ENCODE data around the gene ADAM22.

The ADAM22 gene

GRCh38 chr7:88115258-88115796 lies 181.3 kb downstream of the ADAM22 start:
- Histone ChIP-seq H3K4me1 (ENCODE audit: control insufficient read depth, low read depth, low read length) (no peaks in the 10 kb centered on the region), H3K9me3 (ENCODE audit: control insufficient read depth, low read depth, low read length) (no peaks in the 10 kb centered on the region), H3K27me3 (ENCODE audit: control insufficient read depth, insufficient read depth, low read length) (no peaks in the 10 kb centered on the region), H3K4me3 (ENCODE audit: low read length) (no peak overlapping the region), H3K9ac (ENCODE audit: low read length) (no peak overlapping the region), H3K36me3 (ENCODE audit: control insufficient read depth, low read depth, low read length) (no peaks in the 10 kb centered on the region), H3K27ac (ENCODE audit: low read length) (no peak overlapping the region)

- Histone ChIP-seq H3K27me3 (ENCODE audit: control insufficient read depth, insufficient read depth, low read length) (no peaks in the 10 kb centered on the region), H3K9ac (ENCODE audit: low read length) (no peak overlapping the region), H3K4me1 (ENCODE audit: control insufficient read depth, low read depth, low read length) (no peaks in the 10 kb centered on the region), H3K4me3 (ENCODE audit: low read length) (no peak overlapping the region), H3K36me3 (ENCODE audit: control insufficient read depth, low read depth, low read length) (no peaks in the 10 kb centered on the region), H3K27ac (ENCODE audit: low read length) (no peak overlapping the region), H3K9me3 (ENCODE audit: control insufficient read depth, low read depth, low read length) (no peaks in the 10 kb centered on the region)
Observed at GRCh38 chr7:88115816-88116215, 181.8 kb downstream of the ADAM22 start.

- Histone ChIP-seq H3K4me1 (ENCODE audit: control insufficient read depth, low read depth, low read length) (no peaks in the 10 kb centered on the region), H3K9me3 (ENCODE audit: control insufficient read depth, low read depth, low read length) (no peaks in the 10 kb centered on the region), H3K4me3 (ENCODE audit: low read length) (no peak overlapping the region), H3K27ac (ENCODE audit: low read length) (no peak overlapping the region), H3K36me3 (ENCODE audit: control insufficient read depth, low read depth, low read length) (no peaks in the 10 kb centered on the region), H3K27me3 (ENCODE audit: control insufficient read depth, insufficient read depth, low read length) (no peaks in the 10 kb centered on the region), H3K9ac (ENCODE audit: low read length) (no peak overlapping the region)
Observed at GRCh38 chr7:88116235-88116795, 182.3 kb downstream of the ADAM22 start.

- no peak overlapping the region for H3K4me3 ChIP-seq (ENCODE audit: low read length)
- H3K9ac ChIP-seq (ENCODE audit: low read length): no peak overlapping the region
- H3K36me3 ChIP-seq (ENCODE audit: control insufficient read depth, low read depth, low read length): no peaks in the 10 kb centered on the region
- H3K27ac ChIP-seq (ENCODE audit: low read length): no peak overlapping the region
- H3K27me3 ChIP-seq (ENCODE audit: control insufficient read depth, insufficient read depth, low read length): no peaks in the 10 kb centered on the region
- H3K9me3 ChIP-seq (ENCODE audit: control insufficient read depth, low read depth, low read length): no peaks in the 10 kb centered on the region
- H3K4me1 ChIP-seq (ENCODE audit: control insufficient read depth, low read depth, low read length): no peaks in the 10 kb centered on the region
Observed at GRCh38 chr7:88117325-88117724, 183.3 kb downstream of the ADAM22 start.

- no peak overlapping the region for H3K9ac ChIP-seq (ENCODE audit: low read length)
- H3K27me3 ChIP-seq (ENCODE audit: control insufficient read depth, insufficient read depth, low read length): no peaks in the 10 kb centered on the region
- no peak overlapping the region for H3K27ac ChIP-seq (ENCODE audit: low read length)
- H3K4me1 ChIP-seq (ENCODE audit: control insufficient read depth, low read depth, low read length): no peaks in the 10 kb centered on the region
- no peak overlapping the region for H3K4me3 ChIP-seq (ENCODE audit: low read length)
- no peaks in the 10 kb centered on the region for H3K36me3 ChIP-seq (ENCODE audit: control insufficient read depth, low read depth, low read length)
- H3K9me3 ChIP-seq (ENCODE audit: control insufficient read depth, low read depth, low read length): no peaks in the 10 kb centered on the region
Observed at GRCh38 chr7:88121335-88121734, 187.3 kb downstream of the ADAM22 start.

- H3K9me3 ChIP-seq (ENCODE audit: control insufficient read depth, low read depth, low read length): no peaks in the 10 kb centered on the region
- no peak overlapping the region for H3K4me3 ChIP-seq (ENCODE audit: low read length)
- H3K27ac ChIP-seq (ENCODE audit: low read length): no peak overlapping the region
- H3K4me1 ChIP-seq (ENCODE audit: control insufficient read depth, low read depth, low read length): no peaks in the 10 kb centered on the region
- H3K36me3 ChIP-seq (ENCODE audit: control insufficient read depth, low read depth, low read length): no peaks in the 10 kb centered on the region
- H3K9ac ChIP-seq (ENCODE audit: low read length): no peak overlapping the region
- H3K27me3 ChIP-seq (ENCODE audit: control insufficient read depth, insufficient read depth, low read length): no peaks in the 10 kb centered on the region
Observed at GRCh38 chr7:88127637-88128290, 193.7 kb downstream of the ADAM22 start.

- Histone ChIP-seq H3K27ac (ENCODE audit: low read length) (no peak overlapping the region), H3K4me1 (ENCODE audit: control insufficient read depth, low read depth, low read length) (no peaks in the 10 kb centered on the region), H3K4me3 (ENCODE audit: low read length) (no peak overlapping the region), H3K36me3 (ENCODE audit: control insufficient read depth, low read depth, low read length) (no peaks in the 10 kb centered on the region), H3K9ac (ENCODE audit: low read length) (no peak overlapping the region), H3K9me3 (ENCODE audit: control insufficient read depth, low read depth, low read length) (no peaks in the 10 kb centered on the region), H3K27me3 (ENCODE audit: control insufficient read depth, insufficient read depth, low read length) (no peaks in the 10 kb centered on the region)
Observed at GRCh38 chr7:88132725-88133124, 198.7 kb downstream of the ADAM22 start.

- Histone ChIP-seq H3K27ac (ENCODE audit: low read length) (no peak overlapping the region), H3K4me1 (ENCODE audit: control insufficient read depth, low read depth, low read length) (no peaks in the 10 kb centered on the region), H3K9ac (ENCODE audit: low read length) (no peak overlapping the region), H3K27me3 (ENCODE audit: control insufficient read depth, insufficient read depth, low read length) (no peaks in the 10 kb centered on the region), H3K9me3 (ENCODE audit: control insufficient read depth, low read depth, low read length) (no peaks in the 10 kb centered on the region), H3K36me3 (ENCODE audit: control insufficient read depth, low read depth, low read length) (no peaks in the 10 kb centered on the region), H3K4me3 (ENCODE audit: low read length) (no peak overlapping the region)
Observed at GRCh38 chr7:88140947-88141346, 206.9 kb downstream of the ADAM22 start.

- no peak overlapping the region for H3K9ac ChIP-seq (ENCODE audit: low read length)
- H3K4me3 ChIP-seq (ENCODE audit: low read length): no peak overlapping the region
- H3K27ac ChIP-seq (ENCODE audit: low read length): no peak overlapping the region
- no peaks in the 10 kb centered on the region for H3K27me3 ChIP-seq (ENCODE audit: control insufficient read depth, insufficient read depth, low read length)
- H3K9me3 ChIP-seq (ENCODE audit: control insufficient read depth, low read depth, low read length): no peaks in the 10 kb centered on the region
- H3K4me1 ChIP-seq (ENCODE audit: control insufficient read depth, low read depth, low read length): no peaks in the 10 kb centered on the region
- no peaks in the 10 kb centered on the region for H3K36me3 ChIP-seq (ENCODE audit: control insufficient read depth, low read depth, low read length)
Observed at GRCh38 chr7:88141479-88141878, 207.4 kb downstream of the ADAM22 start.

GRCh38 chr7:88141953-88142352 lies 207.9 kb downstream of the ADAM22 start:
- Histone ChIP-seq H3K27ac (ENCODE audit: low read length) (no peak overlapping the region), H3K4me3 (ENCODE audit: low read length) (no peak overlapping the region), H3K36me3 (ENCODE audit: control insufficient read depth, low read depth, low read length) (no peaks in the 10 kb centered on the region), H3K9me3 (ENCODE audit: control insufficient read depth, low read depth, low read length) (no peaks in the 10 kb centered on the region), H3K9ac (ENCODE audit: low read length) (no peak overlapping the region), H3K27me3 (ENCODE audit: control insufficient read depth, insufficient read depth, low read length) (no peaks in the 10 kb centered on the region), H3K4me1 (ENCODE audit: control insufficient read depth, low read depth, low read length) (no peaks in the 10 kb centered on the region)

- Histone ChIP-seq H3K27ac (ENCODE audit: low read length) (no peak overlapping the region), H3K4me3 (ENCODE audit: low read length) (no peak overlapping the region), H3K27me3 (ENCODE audit: control insufficient read depth, insufficient read depth, low read length) (no peaks in the 10 kb centered on the region), H3K4me1 (ENCODE audit: control insufficient read depth, low read depth, low read length) (no peaks in the 10 kb centered on the region), H3K9ac (ENCODE audit: low read length) (no peak overlapping the region), H3K36me3 (ENCODE audit: control insufficient read depth, low read depth, low read length) (peaks cover 4% of the 10 kb centered on the region), H3K9me3 (ENCODE audit: control insufficient read depth, low read depth, low read length) (no peaks in the 10 kb centered on the region)
Observed at GRCh38 chr7:88146616-88147015, 212.6 kb downstream of the ADAM22 start.

- Histone ChIP-seq H3K27ac (ENCODE audit: low read length) (no peak overlapping the region), H3K4me3 (ENCODE audit: low read length) (no peak overlapping the region), H3K9me3 (ENCODE audit: control insufficient read depth, low read depth, low read length) (no peaks in the 10 kb centered on the region), H3K36me3 (ENCODE audit: control insufficient read depth, low read depth, low read length) (peaks cover 4% of the 10 kb centered on the region), H3K27me3 (ENCODE audit: control insufficient read depth, insufficient read depth, low read length) (no peaks in the 10 kb centered on the region), H3K4me1 (ENCODE audit: control insufficient read depth, low read depth, low read length) (no peaks in the 10 kb centered on the region), H3K9ac (ENCODE audit: low read length) (no peak overlapping the region)
Observed at GRCh38 chr7:88147341-88147740, 213.3 kb downstream of the ADAM22 start.

Data from iPS-18a (cell line).